22Rv1 (cell line): Measurements from ENCODE around the gene NECTIN1.

Experiments
- CTCF ChIP-seq: fragments of 450-650 bp; IDR thresholded peaks from 2 replicates; pipeline ENCODE4 v1.5.1; 2017; ENCODE audit warnings: mild to moderate bottlenecking
- ZFX ChIP-seq: fragments of 450-650 bp; IDR thresholded peaks from 2 replicates; pipeline ENCODE4 v1.6.1; 2017; ENCODE audit warnings: antibody characterized with exemption, borderline replicate concordance

GRCh38 chr11:119671051-119671450 lies 57.9 kb downstream of the NECTIN1 start:
- no peak for TF ChIP-seq CTCF
- no peak for TF ChIP-seq ZFX
